Endothelial cell of umbilical vein (primary cell): ENCODE measurements around the gene CLIC3. TPM values are rescaled to one million over a fixed set of nuclear protein-coding genes. Genes with fewer than 3 reads are reported as not detected.

ENCODE experiments used
- BruUV-seq: library from RNA; stranded (reverse); fragments of 400-500 nt; replicated peaks from 2 replicates; lab custom pipeline; 2021; lab: Mats Ljungman, UMichigan
- CTCF ChIA-PET: fragments of 300-600, 350-600 bp; sonication (Branson Sonifier 250); formaldehyde crosslinking; loops from one replicate; lab custom pipeline; 2021; ENCODE audit warnings: antibody characterized with exemption, inconsistent platforms; lab: Charles Lee
- POLR2A ChIA-PET: fragments of 300-600, 350-600 bp; sonication (Branson Sonifier 250); formaldehyde crosslinking; loops from one replicate; lab custom pipeline; 2021; ENCODE audit warnings: antibody characterized with exemption, inconsistent platforms; lab: Charles Lee
- DNase-seq: peaks from one replicate; pipeline ENCODE4 v3.0.0-alpha.2; 2011; ENCODE audit warnings: low read depth, low spot score
- FAIRE-seq: peaks from 2 replicates; lab custom pipeline; 2011; peaks lifted over from hg19 to GRCh38; lab: Jason Lieb, UNC
- H2AFZ ChIP-seq: 2 replicates; pipeline ENCODE4 v1.6.0; 2012; ENCODE audit warnings: low read depth, low read length, control low read depth, inconsistent platforms
- H3K27ac ChIP-seq: 2 replicates; pipeline ENCODE4 v1.5.1; 2011; ENCODE audit warnings: low read depth, mild to moderate bottlenecking, control low read depth, low read length, moderate library complexity; ENCODE audit not compliant: insufficient read depth
- H3K27me3 ChIP-seq, 2 experiments: 2 replicates each; pipeline versions ENCODE4 v1.6.0 to v1.6.1; 2011; ENCODE audit warnings: low read length in 2 of 2, mixed read lengths in 1 of 2; ENCODE audit not compliant: control insufficient read depth in 2 of 2, insufficient read depth in 2 of 2
- H3K36me3 ChIP-seq, 2 experiments: 2 replicates in 1 of 2; 3 replicates in 1 of 2; pipeline ENCODE4 v1.5.1; 2011; ENCODE audit warnings: low read length in 2 of 2, mild to moderate bottlenecking in 1 of 2, moderate library complexity in 1 of 2; ENCODE audit not compliant: control insufficient read depth in 2 of 2, insufficient read depth in 2 of 2; ENCODE audit errors: extremely low read depth in 1 of 2
- H3K4me1 ChIP-seq: 3 replicates; pipeline ENCODE4 v1.5.1; 2011; ENCODE audit warnings: mild to moderate bottlenecking, low read length; ENCODE audit not compliant: control insufficient read depth, insufficient read depth; ENCODE audit errors: extremely low read depth
- H3K4me2 ChIP-seq: 2 replicates; pipeline ENCODE4 v1.6.1; 2011; ENCODE audit warnings: low read length, control low read depth, mixed read lengths; ENCODE audit not compliant: insufficient read depth
- H3K4me3 ChIP-seq, 3 experiments: fragments of 200-600 bp in 1 of 3; sonication (generic), shearing (Covaris generic) in 1 of 3; replicated peaks in 1 of 3; 2 replicates each; pipeline ENCODE4 v1.5.1; 2011 to 2016; ENCODE audit warnings: control low read depth in 3 of 3, low read length in 3 of 3, mild to moderate bottlenecking in 2 of 3, inconsistent platforms in 1 of 3, low read depth in 1 of 3, moderate library complexity in 1 of 3; ENCODE audit not compliant: insufficient read depth in 1 of 3
- H3K79me2 ChIP-seq: 2 replicates; pipeline ENCODE4 v1.6.0; 2012; ENCODE audit warnings: low read length, inconsistent platforms; ENCODE audit not compliant: control insufficient read depth, insufficient read depth
- H3K9ac ChIP-seq: replicated peaks from 2 replicates; pipeline ENCODE3; 2011; ENCODE audit warnings: low read length, control low read depth; ENCODE audit not compliant: insufficient read depth; ENCODE audit errors: extremely low read depth
- H3K9me1 ChIP-seq: replicated peaks from 3 replicates; pipeline ENCODE4 v1.6.0; 2011; ENCODE audit warnings: mild to moderate bottlenecking, low read length; ENCODE audit not compliant: control insufficient read depth, insufficient read depth; ENCODE audit errors: extremely low read depth
- H3K9me3 ChIP-seq: replicated peaks from 2 replicates; pipeline ENCODE4 v1.5.1; 2012; ENCODE audit warnings: low read length, inconsistent platforms; ENCODE audit not compliant: control insufficient read depth, insufficient read depth
- H4K20me1 ChIP-seq: replicated peaks from 2 replicates; pipeline ENCODE3; 2011; ENCODE audit warnings: mild to moderate bottlenecking, low read length; ENCODE audit not compliant: control insufficient read depth, insufficient read depth; ENCODE audit errors: extremely low read depth
- EZH2 ChIP-seq: IDR thresholded peaks from 2 replicates; pipeline ENCODE4 v1.6.1; 2012; ENCODE audit warnings: borderline replicate concordance, low read depth, mild to moderate bottlenecking, moderate library complexity, low read length, inconsistent platforms; ENCODE audit not compliant: severe bottlenecking
- FOS ChIP-seq: IDR thresholded peaks from 2 replicates; pipeline ENCODE4 v1.6.1; 2011; ENCODE audit warnings: mild to moderate bottlenecking, low read length, moderate library complexity, borderline replicate concordance; ENCODE audit not compliant: insufficient read depth
- GATA2 ChIP-seq: IDR thresholded peaks from 2 replicates; pipeline ENCODE4 v1.7.0; 2011; ENCODE audit warnings: low read depth, mild to moderate bottlenecking, moderate library complexity, mixed read lengths, low read length; ENCODE audit not compliant: insufficient read length, insufficient read depth
- JUN ChIP-seq: IDR thresholded peaks from 2 replicates; pipeline ENCODE4 v1.6.1; 2011; ENCODE audit warnings: borderline replicate concordance, low read depth; ENCODE audit not compliant: insufficient read length, insufficient read depth
- MYC ChIP-seq: IDR thresholded peaks from one replicate; pipeline ENCODE4 v1.6.1; 2011; ENCODE audit warnings: mild to moderate bottlenecking, low read depth, low read length
- POLR2A ChIP-seq: IDR thresholded peaks from 2 replicates; pipeline ENCODE4 v1.6.1; 2012; ENCODE audit warnings: low read depth, mild to moderate bottlenecking, control low read depth, low read length
- POLR2AphosphoS5 ChIP-seq: IDR thresholded peaks from 2 replicates; pipeline ENCODE4 v1.6.1; 2012; ENCODE audit warnings: low read depth, mild to moderate bottlenecking, control low read depth, low read length, moderate library complexity; ENCODE audit not compliant: insufficient read depth
- dilution Hi-C: fragments of 300-500 bp; cut with MboI; formaldehyde crosslinking; loops from one replicate; pipeline ENCODE4 v1.15.0; 2019; ENCODE audit warnings: low sequenced_read_pairs; ENCODE audit not compliant: extremely low pct_ligation_motif_present
- intact Hi-C: fragments of 100-400 bp; cut with micrococcal nuclease; formaldehyde crosslinking; loops from one replicate; pipeline ENCODE4 v1.10.0; 2022
- polyA plus RNA-seq, 4 experiments: library from polyadenylated mRNA; depleted of rRNA in 3 of 4; stranded (reverse) in 3 of 4; unstranded in 1 of 4; fragments of >200 nt; gene quantifications; 2 replicates each; pipeline versions ENCODE4 v1.2.1 to v1.2.3, GENCODE V29; 2011 to 2012; ENCODE audit warnings: missing spikeins in 1 of 4
- total RNA-seq: library from RNA; stranded (reverse); gene quantifications from 2 replicates; pipeline ENCODE4 v1.2.3, GENCODE V29; 2021
- TF ChIP-seq, protein P1 (sequence below), 2 donors: IDR thresholded peaks; 1 replicate in 1 of 2; 2 replicates in 1 of 2; pipeline ENCODE4 v1.5.1; 2011; ENCODE audit warnings: low read length in 2 of 2, mild to moderate bottlenecking in 2 of 2, moderate library complexity in 2 of 2, control low read depth in 1 of 2, inconsistent platforms in 1 of 2, low read depth in 1 of 2; ENCODE audit not compliant: insufficient read depth in 1 of 2; ENCODE audit errors: extremely low read depth in 1 of 2
- TF ChIP-seq, protein P2 (sequence below): IDR thresholded peaks from 2 replicates; pipeline ENCODE4 v1.6.1; 2011; ENCODE audit not compliant: insufficient read depth, insufficient read length

Gene CLIC3
- total and polyA plus RNA-seq, 2 donors (not counting 3 experiments of a cell fraction or from before 2014, with no cell fraction given), result 2.3 TPM; not detected in 1

- Histone ChIP-seq H3K4me3 (no peak overlapping the region), H3K27me3 (no peaks in the 10 kb centered on the region), H2AFZ (no peak overlapping the region), H3K9ac (no peak overlapping the region), H3K4me1 (no peaks in the 10 kb centered on the region), H3K4me2 (no peak overlapping the region), H3K9me3 (no peaks in the 10 kb centered on the region), H4K20me1 (no peaks in the 10 kb centered on the region), H3K27ac (no peak overlapping the region), H3K36me3 (no peaks in the 10 kb centered on the region), H3K79me2 (no peaks in the 10 kb centered on the region), H3K9me1 (no peaks in the 10 kb centered on the region)
- POLR2A ChIA-PET, result no interaction called here
- intact Hi-C loops (no loop called here), dilution Hi-C loops (no loop called here)
- no peak for DNase-seq
- no TSS peak for BruUV-seq
- CTCF ChIA-PET, result interaction anchor here (1.2 to 1.4 kb wide), 1 partner anchor 16 kb away, joined by 3 to 4 read pairs; no protein-coding TSS in a partner anchor
- no peak for TF ChIP-seq POLR2AphosphoS5
- no peak for TF ChIP-seq JUN
- TF ChIP-seq, protein P1, sequence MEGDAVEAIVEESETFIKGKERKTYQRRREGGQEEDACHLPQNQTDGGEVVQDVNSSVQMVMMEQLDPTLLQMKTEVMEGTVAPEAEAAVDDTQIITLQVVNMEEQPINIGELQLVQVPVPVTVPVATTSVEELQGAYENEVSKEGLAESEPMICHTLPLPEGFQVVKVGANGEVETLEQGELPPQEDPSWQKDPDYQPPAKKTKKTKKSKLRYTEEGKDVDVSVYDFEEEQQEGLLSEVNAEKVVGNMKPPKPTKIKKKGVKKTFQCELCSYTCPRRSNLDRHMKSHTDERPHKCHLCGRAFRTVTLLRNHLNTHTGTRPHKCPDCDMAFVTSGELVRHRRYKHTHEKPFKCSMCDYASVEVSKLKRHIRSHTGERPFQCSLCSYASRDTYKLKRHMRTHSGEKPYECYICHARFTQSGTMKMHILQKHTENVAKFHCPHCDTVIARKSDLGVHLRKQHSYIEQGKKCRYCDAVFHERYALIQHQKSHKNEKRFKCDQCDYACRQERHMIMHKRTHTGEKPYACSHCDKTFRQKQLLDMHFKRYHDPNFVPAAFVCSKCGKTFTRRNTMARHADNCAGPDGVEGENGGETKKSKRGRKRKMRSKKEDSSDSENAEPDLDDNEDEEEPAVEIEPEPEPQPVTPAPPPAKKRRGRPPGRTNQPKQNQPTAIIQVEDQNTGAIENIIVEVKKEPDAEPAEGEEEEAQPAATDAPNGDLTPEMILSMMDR (IDR thresholded peaks at IDR 0.05; ENCODE audit: extremely low read depth in 1 of 2, insufficient read depth in 1 of 2, low read depth in 1 of 2, low read length in 2 of 2), result no peak
- TF ChIP-seq GATA2, result no peak
- TF ChIP-seq POLR2A, result no peak
- no peak for TF ChIP-seq MYC
- TF ChIP-seq, protein P2, sequence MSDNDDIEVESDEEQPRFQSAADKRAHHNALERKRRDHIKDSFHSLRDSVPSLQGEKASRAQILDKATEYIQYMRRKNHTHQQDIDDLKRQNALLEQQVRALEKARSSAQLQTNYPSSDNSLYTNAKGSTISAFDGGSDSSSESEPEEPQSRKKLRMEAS, result no peak
- TF ChIP-seq FOS, result no peak
- no peak for TF ChIP-seq EZH2
- no peak for FAIRE-seq
Measured at GRCh38 chr9:137012694-137013570, 16.6 kb upstream of the CLIC3 start.
